H9 (cell line): Measurements from ENCODE around the gene NFILZ. TPM values are rescaled to one million over a fixed set of nuclear protein-coding genes. Genes with fewer than 3 reads are reported as not detected.
A peak's percentile ranks its signal among the peaks of the same experiment; 100 is the strongest.
"Not testable (repeated sequence)": the region's sequence is repeated elsewhere in the genome, so short reads cannot be mapped to it uniquely, and the experiment has no call there.

Experiments
- DNase-seq: peaks from one replicate; pipeline ENCODE4 v3.0.0-alpha.2; 2017
- H2AFZ ChIP-seq: one replicate; pipeline ENCODE4 v1.6.1; 2013; ENCODE audit warnings: mild to moderate bottlenecking, low read length, control low read depth, moderate library complexity
- H2AK5ac ChIP-seq: 2 replicates; pipeline ENCODE4 v1.6.1; 2013; ENCODE audit warnings: low read length, control low read depth, mixed read lengths; ENCODE audit not compliant: insufficient read length
- H2BK120ac ChIP-seq: one replicate; pipeline ENCODE4 v1.6.1; 2013; ENCODE audit warnings: low read depth, mild to moderate bottlenecking, low read length, control low read depth, inconsistent platforms; ENCODE audit not compliant: poor library complexity, severe bottlenecking
- H2BK12ac ChIP-seq: 2 replicates; pipeline ENCODE4 v1.6.1; 2013; ENCODE audit warnings: low read length, control low read depth, mixed read lengths, low read depth; ENCODE audit not compliant: insufficient read length
- H2BK15ac ChIP-seq: 2 replicates; pipeline ENCODE4 v1.6.1; 2013; ENCODE audit warnings: low read depth, low read length, control low read depth
- H2BK20ac ChIP-seq: one replicate; pipeline ENCODE4 v1.6.1; 2013; ENCODE audit warnings: low read depth, mild to moderate bottlenecking, low read length, control low read depth, inconsistent platforms; ENCODE audit not compliant: poor library complexity, severe bottlenecking
- H2BK5ac ChIP-seq: 2 replicates; pipeline ENCODE4 v1.6.1; 2013; ENCODE audit warnings: low read length, control low read depth, mixed read lengths; ENCODE audit not compliant: insufficient read length
- H3K14ac ChIP-seq: 2 replicates; pipeline ENCODE4 v1.6.1; 2013; ENCODE audit warnings: low read length, control low read depth; ENCODE audit not compliant: insufficient read depth
- H3K18ac ChIP-seq: 2 replicates; pipeline ENCODE4 v1.6.1; 2013; ENCODE audit warnings: low read depth, mild to moderate bottlenecking, mixed read lengths, low read length, control low read depth; ENCODE audit not compliant: insufficient read length
- H3K23ac ChIP-seq: 2 replicates; pipeline ENCODE4 v1.6.1; 2013; ENCODE audit warnings: low read length, control low read depth, mixed read lengths, low read depth; ENCODE audit not compliant: insufficient read length
- H3K23me2 ChIP-seq: 2 replicates; pipeline ENCODE4 v1.6.1; 2013; ENCODE audit warnings: low read depth, mild to moderate bottlenecking, mixed read lengths, low read length, control low read depth; ENCODE audit not compliant: insufficient read length, poor library complexity, severe bottlenecking
- H3K27ac ChIP-seq: 2 replicates; pipeline ENCODE4 v1.5.1; 2013; ENCODE audit warnings: low read length, control low read depth, mixed read lengths, low read depth; ENCODE audit not compliant: insufficient read length
- H3K27me3 ChIP-seq: 2 replicates; pipeline ENCODE4 v1.6.1; 2013; ENCODE audit warnings: low read length, control low read depth, inconsistent platforms; ENCODE audit not compliant: insufficient read depth
- H3K4ac ChIP-seq: 2 replicates; pipeline ENCODE4 v1.6.1; 2013; ENCODE audit warnings: low read depth, mild to moderate bottlenecking, control low read depth, inconsistent platforms, low read length, moderate library complexity
- H3K4me1 ChIP-seq: 2 replicates; pipeline ENCODE4 v1.6.1; 2013; ENCODE audit warnings: low read length, control low read depth, inconsistent platforms; ENCODE audit not compliant: insufficient read depth
- H3K4me2 ChIP-seq: 2 replicates; pipeline ENCODE4 v1.6.1; 2013; ENCODE audit warnings: low read length, control low read depth, mixed read lengths; ENCODE audit not compliant: insufficient read length, insufficient read depth
- H3K56ac ChIP-seq: 2 replicates; pipeline ENCODE4 v1.6.1; 2013; ENCODE audit warnings: low read depth, mild to moderate bottlenecking, mixed read lengths, low read length, control low read depth; ENCODE audit not compliant: insufficient read length
- H3K79me1 ChIP-seq: 2 replicates; pipeline ENCODE4 v1.6.1; 2013; ENCODE audit warnings: low read depth, mild to moderate bottlenecking, moderate library complexity, low read length, control low read depth, inconsistent platforms; ENCODE audit not compliant: insufficient read depth, poor library complexity, severe bottlenecking
- H3K79me2 ChIP-seq: 2 replicates; pipeline ENCODE4 v1.6.1; 2013; ENCODE audit warnings: low read length, control low read depth, inconsistent platforms; ENCODE audit not compliant: insufficient read depth
- H3K9ac ChIP-seq: 2 replicates; pipeline ENCODE4 v1.6.1; 2013; ENCODE audit warnings: low read length, control low read depth, mixed read lengths; ENCODE audit not compliant: insufficient read length; ENCODE audit errors: extremely low read depth
- H3K9me3 ChIP-seq: one replicate; pipeline ENCODE4 v1.6.1; 2013; ENCODE audit warnings: low read depth, low read length, inconsistent platforms; ENCODE audit not compliant: control insufficient read depth
- H3T11ph ChIP-seq: one replicate; pipeline ENCODE4 v1.6.1; 2013; ENCODE audit warnings: mild to moderate bottlenecking, low read length, control low read depth, inconsistent platforms
- H4K20me1 ChIP-seq: one replicate; pipeline ENCODE4 v1.6.1; 2013; ENCODE audit not compliant: control insufficient read depth, insufficient read length, insufficient read depth
- H4K5ac ChIP-seq: 2 replicates; pipeline ENCODE4 v1.6.1; 2013; ENCODE audit warnings: low read depth, mild to moderate bottlenecking, mixed read lengths, low read length, control low read depth; ENCODE audit not compliant: insufficient read length
- H4K8ac ChIP-seq: replicated peaks from 2 replicates; pipeline ENCODE4 v1.6.1; 2013; ENCODE audit warnings: low read length, control low read depth, mixed read lengths, low read depth; ENCODE audit not compliant: insufficient read length
- H4K91ac ChIP-seq: 2 replicates; pipeline ENCODE4 v1.6.1; 2013; ENCODE audit warnings: low read depth, mild to moderate bottlenecking, moderate library complexity, mixed read lengths, low read length, control low read depth; ENCODE audit not compliant: insufficient read length
- H3K27ac Mint-ChIP-seq, 3 experiments: 2 replicates in 2 of 3; 3 replicates in 1 of 3; pipeline ENCODE4 v1.8.0; 2020 to 2021; ENCODE audit warnings: mixed read lengths in 3 of 3, mild to moderate bottlenecking in 1 of 3, moderate library complexity in 1 of 3
- H3K27me3 Mint-ChIP-seq: 2 replicates; pipeline ENCODE4 v1.8.0; 2021; ENCODE audit warnings: low read depth, mild to moderate bottlenecking, moderate library complexity, mixed read lengths
- H3K36me3 Mint-ChIP-seq, 3 experiments: 2 replicates in 2 of 3; 3 replicates in 1 of 3; pipeline ENCODE4 v1.8.0; 2020 to 2021; ENCODE audit warnings: low read depth in 3 of 3, mixed read lengths in 3 of 3; ENCODE audit not compliant: insufficient read depth in 1 of 3
- H3K4me1 Mint-ChIP-seq, 2 experiments: 2 replicates each; pipeline ENCODE4 v1.8.0; 2020; ENCODE audit warnings: mixed read lengths in 2 of 2
- H3K4me3 Mint-ChIP-seq, 2 experiments: 2 replicates in 1 of 2; 3 replicates in 1 of 2; pipeline ENCODE4 v1.8.0; 2020 to 2021; ENCODE audit warnings: mild to moderate bottlenecking in 2 of 2, mixed read lengths in 2 of 2, moderate library complexity in 1 of 2
- H3K9me3 Mint-ChIP-seq, 2 experiments: 2 replicates in 1 of 2; 3 replicates in 1 of 2; pipeline ENCODE4 v1.8.0; 2020; ENCODE audit warnings: mild to moderate bottlenecking in 2 of 2, mixed read lengths in 2 of 2, moderate library complexity in 1 of 2
- WGBS: extraction: QIAGEN DNeasy Blood & Tissue Kit; methylation state at CpG from one replicate; pipeline ENCODE4 v1.1.7; 2013; ENCODE audit warnings: missing lambda C conversion rate, low lambda C conversion rate, mixed read lengths; ENCODE audit not compliant: insufficient read length; ENCODE audit errors: extremely low coverage; 5-methylcytosine and 5-hydroxymethylcytosine counted together
- total RNA-seq: library from RNA; stranded (reverse); gene quantifications from 2 replicates; pipeline ENCODE4 v1.2.1, GENCODE V29; 2021
- TF ChIP-seq, protein P1 (sequence below): fragments of 200-600 bp; sonication (generic); conservative IDR thresholded peaks from 3 replicates; pipeline ENCODE4 v1.8.0; 2021; ENCODE audit warnings: antibody characterized with exemption, mild to moderate bottlenecking

NFILZ gene
- total RNA-seq, 1 experiment from 2014 or later, result not detected

DNA sequence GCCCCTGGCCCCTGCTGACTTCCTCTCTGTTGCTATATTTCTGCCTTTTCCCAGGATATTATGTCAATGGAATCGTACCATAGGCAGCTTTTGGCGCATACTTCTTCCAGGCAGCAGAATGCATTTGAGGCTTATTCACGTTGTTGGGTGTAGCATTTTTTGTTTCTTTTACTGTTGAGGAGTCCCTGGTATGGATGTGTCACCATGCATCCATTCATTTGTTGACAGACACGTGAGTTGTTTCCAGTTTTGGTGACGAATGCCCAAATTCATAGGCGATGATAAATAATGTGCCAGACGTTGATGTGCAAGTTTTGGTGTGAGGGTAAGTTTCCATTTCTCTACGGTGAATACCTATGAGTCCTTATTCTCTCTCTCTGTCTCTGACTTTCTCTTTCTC, 5.0 kb downstream of the NFILZ start:
- DNase-seq, result no peak
- Histone ChIP-seq H3K27me3 (no peaks in the 10 kb centered on the region), H2BK15ac (no peak overlapping the region), H3K56ac (no peak overlapping the region), H4K20me1 (no peaks in the 10 kb centered on the region), H3K4ac (no peak overlapping the region), H3K79me2 (no peaks in the 10 kb centered on the region), H3K4me1 (no peaks in the 10 kb centered on the region), H3K23ac (no peak overlapping the region), H3K79me1 (no peaks in the 10 kb centered on the region), H3T11ph (no peak overlapping the region), H2BK5ac (no peak overlapping the region), H2AK5ac (no peak overlapping the region), H4K8ac (no peak overlapping the region), H4K5ac (no peak overlapping the region), H3K9me3 (no peaks in the 10 kb centered on the region), H2AFZ (no peak overlapping the region), H2BK120ac (no peak overlapping the region), H3K23me2 (no peaks in the 10 kb centered on the region), H3K18ac (no peak overlapping the region), H3K27ac (no peak overlapping the region), H2BK20ac (no peak overlapping the region), H3K9ac (no peak overlapping the region), H2BK12ac (no peak overlapping the region), H3K14ac (no peak overlapping the region), H4K91ac (no peak overlapping the region), H3K4me2 (no peak overlapping the region)
- Mint-ChIP-seq H3K27me3 (peaks cover 9% of the 10 kb centered on the region), H3K9me3 (peaks cover 2% of the 10 kb centered on the region in 2 experiments; a peak in 3 of 5 replicates), H3K4me1 (peaks cover 27 to 42% of the 10 kb centered on the region in 2 experiments), H3K27ac (no peak overlapping the region), H3K36me3 (no peaks in the 10 kb centered on the region), H3K4me3 (no peak overlapping the region)
- TF ChIP-seq, protein P1, sequence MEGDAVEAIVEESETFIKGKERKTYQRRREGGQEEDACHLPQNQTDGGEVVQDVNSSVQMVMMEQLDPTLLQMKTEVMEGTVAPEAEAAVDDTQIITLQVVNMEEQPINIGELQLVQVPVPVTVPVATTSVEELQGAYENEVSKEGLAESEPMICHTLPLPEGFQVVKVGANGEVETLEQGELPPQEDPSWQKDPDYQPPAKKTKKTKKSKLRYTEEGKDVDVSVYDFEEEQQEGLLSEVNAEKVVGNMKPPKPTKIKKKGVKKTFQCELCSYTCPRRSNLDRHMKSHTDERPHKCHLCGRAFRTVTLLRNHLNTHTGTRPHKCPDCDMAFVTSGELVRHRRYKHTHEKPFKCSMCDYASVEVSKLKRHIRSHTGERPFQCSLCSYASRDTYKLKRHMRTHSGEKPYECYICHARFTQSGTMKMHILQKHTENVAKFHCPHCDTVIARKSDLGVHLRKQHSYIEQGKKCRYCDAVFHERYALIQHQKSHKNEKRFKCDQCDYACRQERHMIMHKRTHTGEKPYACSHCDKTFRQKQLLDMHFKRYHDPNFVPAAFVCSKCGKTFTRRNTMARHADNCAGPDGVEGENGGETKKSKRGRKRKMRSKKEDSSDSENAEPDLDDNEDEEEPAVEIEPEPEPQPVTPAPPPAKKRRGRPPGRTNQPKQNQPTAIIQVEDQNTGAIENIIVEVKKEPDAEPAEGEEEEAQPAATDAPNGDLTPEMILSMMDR, result no peak
- WGBS, result no CpG with 5 or more reads among the region's 8 CpGs

DNA sequence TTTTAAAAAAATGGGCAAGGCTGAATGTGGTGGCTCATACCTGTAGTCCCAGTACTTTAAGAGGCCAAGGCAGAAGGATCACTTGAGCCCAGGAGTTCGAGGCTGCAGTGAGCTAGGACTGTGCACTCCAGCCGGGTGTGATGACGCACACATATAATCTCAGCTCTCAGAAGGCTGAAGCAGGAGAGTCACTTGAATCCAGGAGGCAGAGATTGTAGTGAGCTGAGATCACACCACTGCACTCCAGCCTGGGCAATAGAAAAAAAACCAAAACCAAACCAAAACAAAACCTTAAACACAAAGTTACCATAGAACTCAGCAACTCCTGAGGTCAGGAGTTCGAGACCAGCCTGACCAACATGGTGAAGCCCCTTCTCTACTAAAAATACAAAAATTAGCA, 6.6 kb downstream of the NFILZ start:
- Mint-ChIP-seq H3K4me1 (peaks cover 17 to 29% of the 10 kb centered on the region in 2 experiments), H3K27ac (peak overlapping the region in 1 of 3 experiments; percentile 45; a peak in 1 of 7 replicates), H3K9me3 (peaks cover 2 to 12% of the 10 kb centered on the region in 2 experiments; a peak in 4 of 5 replicates), H3K27me3 (peaks cover 17% of the 10 kb centered on the region)
- not testable (repeated sequence) for H3K4me2 ChIP-seq, H2AK5ac ChIP-seq, H2BK12ac ChIP-seq, H4K91ac ChIP-seq, H3K27ac ChIP-seq, H4K8ac ChIP-seq, H3K79me2 ChIP-seq, H3K4ac ChIP-seq, H3K27me3 ChIP-seq, H3K4me1 ChIP-seq, H3K23me2 ChIP-seq, H4K20me1 ChIP-seq, H3K36me3 Mint-ChIP-seq, DNase-seq, H2BK15ac ChIP-seq, H2AFZ ChIP-seq, H2BK20ac ChIP-seq, H3K18ac ChIP-seq, H4K5ac ChIP-seq, H3K9ac ChIP-seq, H3K4me3 Mint-ChIP-seq, H3K23ac ChIP-seq, H2BK5ac ChIP-seq, H3K56ac ChIP-seq, H3K14ac ChIP-seq, H3K9me3 ChIP-seq, H3T11ph ChIP-seq, H3K79me1 ChIP-seq, H2BK120ac ChIP-seq
- WGBS, result no CpG with 5 or more reads among the region's 4 CpGs
